K562 (cell line): Measurements from ENCODE around the gene P3H1. TPM values are rescaled to one million over a fixed set of nuclear protein-coding genes. Genes with fewer than 3 reads are reported as not detected.

Experiments
- ATF7 ChIP-seq: fragments of 450-650 bp; IDR thresholded peaks from 2 replicates; pipeline ENCODE4 v1.7.1; 2014; ENCODE audit warnings: mild to moderate bottlenecking, moderate library complexity
- BCOR ChIP-seq: fragments of 450-650 bp; IDR thresholded peaks from 2 replicates; pipeline ENCODE4 v1.6.1; 2016
- CHCHD3 ChIP-seq: fragments of 250-450 bp; sonication (Bioruptor Pico); IDR thresholded peaks from 2 replicates; pipeline ENCODE4 v2.1.2; 2022; ENCODE audit warnings: mild to moderate bottlenecking
- CSDE1 ChIP-seq, 2 experiments: fragments of 450-650 bp; IDR thresholded peaks; 2 replicates each; pipeline ENCODE4 v1.6.1; 2016; ENCODE audit warnings: mild to moderate bottlenecking in 1 of 2
- DMBX1 ChIP-seq: fragments of 250-450 bp; sonication (Bioruptor Pico); IDR thresholded peaks from 2 replicates; pipeline ENCODE4 v1.8.0; 2022; ENCODE audit warnings: inconsistent platforms, mild to moderate bottlenecking, moderate library complexity, borderline replicate concordance
- GATAD2A ChIP-seq: fragments of 450-650 bp; IDR thresholded peaks from 2 replicates; pipeline ENCODE4 v1.6.1; 2017
- HINFP ChIP-seq: fragments of 450-650 bp; conservative IDR thresholded peaks from 2 replicates; pipeline ENCODE4 v1.6.1; 2016; ENCODE audit warnings: missing genetic modification characterization, low read depth, mild to moderate bottlenecking, control low read depth, missing compliant biosample characterization
- HNRNPLL ChIP-seq: fragments of 200-400 bp; formaldehyde crosslinking; IDR thresholded peaks from 2 replicates; pipeline ENCODE4 v1.6.1; 2017; ENCODE audit warnings: low read length, low read depth, mild to moderate bottlenecking; ENCODE audit not compliant: poor library complexity, severe bottlenecking
- L3MBTL2 ChIP-seq: fragments of 450-650 bp; IDR thresholded peaks from 2 replicates; pipeline ENCODE4 v1.6.1; 2016; ENCODE audit warnings: mild to moderate bottlenecking, moderate library complexity
- MTF1 ChIP-seq: fragments of 250-450 bp; sonication (Bioruptor Pico); IDR thresholded peaks from 2 replicates; pipeline ENCODE4 v1.9.0; 2021; ENCODE audit warnings: moderate library complexity, mild to moderate bottlenecking, inconsistent platforms, borderline replicate concordance
- PHF20 ChIP-seq: fragments of 450-650 bp; IDR thresholded peaks from 2 replicates; pipeline ENCODE4 v1.6.1; 2018; ENCODE audit not compliant: partially characterized antibody
- PKNOX1 ChIP-seq: fragments of 450-650 bp; IDR thresholded peaks from 2 replicates; pipeline ENCODE4 v1.6.1; 2016
- PML ChIP-seq: IDR thresholded peaks from 2 replicates; pipeline ENCODE4 v1.6.1; 2012; ENCODE audit warnings: low read length, inconsistent platforms
- POLR2AphosphoS5 ChIP-seq: IDR thresholded peaks from 2 replicates; pipeline ENCODE4 v1.6.1; 2011; ENCODE audit warnings: mild to moderate bottlenecking, low read depth, low read length, moderate library complexity; ENCODE audit not compliant: control insufficient read depth, insufficient read depth
- POLR2H ChIP-seq: IDR thresholded peaks from 2 replicates; pipeline ENCODE4 v1.6.1; 2016; ENCODE audit warnings: missing genetic modification characterization, low read depth, mild to moderate bottlenecking, control low read depth, missing compliant biosample characterization, moderate library complexity
- PURB ChIP-seq: sonication (generic); formaldehyde crosslinking; IDR thresholded peaks from 2 replicates; pipeline ENCODE4 v1.9.0; 2021; ENCODE audit warnings: low read depth, mild to moderate bottlenecking, missing genetic modification reagents
- RNF2 ChIP-seq: sonication (generic); IDR thresholded peaks from 2 replicates; pipeline ENCODE4 v1.6.1; 2016
- SMARCB1 ChIP-seq: IDR thresholded peaks from 2 replicates; pipeline ENCODE4 v1.6.1; 2011; ENCODE audit warnings: improper control_type of control experiment, low read depth; ENCODE audit not compliant: insufficient read length
- SREBF1 ChIP-seq: fragments of 150-350 bp; IDR thresholded peaks from 2 replicates; pipeline ENCODE4 v1.6.1; 2014; ENCODE audit warnings: antibody characterized with exemption, low read depth, low read length, borderline replicate concordance
- TAF7 ChIP-seq: fragments of 450-650 bp; IDR thresholded peaks from 2 replicates; pipeline ENCODE4 v1.6.1; 2016; ENCODE audit warnings: missing genetic modification characterization, missing compliant biosample characterization
- TBL1XR1 ChIP-seq, 2 experiments: IDR thresholded peaks; 2 replicates each; pipeline ENCODE4 v1.6.1; 2012; ENCODE audit warnings: improper control_type of control experiment in 2 of 2, low read length in 2 of 2, mild to moderate bottlenecking in 1 of 2
- THRAP3 ChIP-seq: fragments of 450-650 bp; IDR thresholded peaks from 2 replicates; pipeline ENCODE4 v1.6.1; 2016; ENCODE audit warnings: mild to moderate bottlenecking, inconsistent platforms, borderline replicate concordance
- YY1 ChIP-seq, 3 experiments: IDR thresholded peaks; 2 replicates each; pipeline ENCODE4 v1.6.1; 2011; ENCODE audit warnings: low read length in 2 of 3, mild to moderate bottlenecking in 2 of 3, moderate library complexity in 2 of 3, borderline replicate concordance in 1 of 3, control low read depth in 1 of 3, low read depth in 1 of 3; ENCODE audit not compliant: insufficient read depth in 3 of 3, insufficient replicate concordance in 2 of 3, control insufficient read depth in 1 of 3, insufficient read length in 1 of 3; ENCODE audit errors: extremely low read depth in 1 of 3
- ZNF143 ChIP-seq: sonication (generic); formaldehyde crosslinking; IDR thresholded peaks from 2 replicates; pipeline ENCODE4 v1.9.0; 2022; ENCODE audit warnings: mild to moderate bottlenecking, missing genetic modification reagents
- ZNF644 ChIP-seq: fragments of 200-800 bp; sonication (Bioruptor generic); IDR thresholded peaks from 2 replicates; pipeline ENCODE4 v1.6.1; 2016; ENCODE audit warnings: low read depth, missing genetic modification characterization, missing compliant biosample characterization
- polyA plus RNA-seq, 8 experiments: library from polyadenylated mRNA; depleted of rRNA in 4 of 8; stranded (reverse) in 5 of 8; unstranded in 3 of 8; fragments of >200 nt; fragmentation: Nextera tagmentation in 2 of 8; fragmentation: Illumina TruSeq in 1 of 8; extraction: Ambion mirVana in 2 of 8; extraction: Trizol in 1 of 8; gene quantifications; 2 replicates each; pipeline versions ENCODE4 v1.2.1 to v1.2.3, GENCODE V29; 2011 to 2014; ENCODE audit warnings: inconsistent platforms in 1 of 8, missing spikeins in 1 of 8
- total RNA-seq, 7 experiments: library from RNA; depleted of rRNA in 6 of 7; stranded (reverse); fragments of >200 nt in 6 of 7; fragmentation: Illumina TruSeq in 2 of 7; extraction: Trizol in 2 of 7; gene quantifications; 2 replicates each; pipeline versions ENCODE4 v1.2.1 to v1.2.3, GENCODE V29; 2011 to 2021; ENCODE audit warnings: low replicate concordance in 1 of 7
- TF ChIP-seq, protein P1 (sequence below): sonication (generic); formaldehyde crosslinking; IDR thresholded peaks from 2 replicates; pipeline ENCODE4 v1.8.0; 2022; ENCODE audit warnings: mild to moderate bottlenecking, missing genetic modification reagents

Gene P3H1
- total and polyA plus RNA-seq, 9 of the 15 experiments (the other 6 are each of a cell fraction or from before 2014, with no cell fraction given), result 1.7 to 81.7 (median 45.7) TPM

DNA sequence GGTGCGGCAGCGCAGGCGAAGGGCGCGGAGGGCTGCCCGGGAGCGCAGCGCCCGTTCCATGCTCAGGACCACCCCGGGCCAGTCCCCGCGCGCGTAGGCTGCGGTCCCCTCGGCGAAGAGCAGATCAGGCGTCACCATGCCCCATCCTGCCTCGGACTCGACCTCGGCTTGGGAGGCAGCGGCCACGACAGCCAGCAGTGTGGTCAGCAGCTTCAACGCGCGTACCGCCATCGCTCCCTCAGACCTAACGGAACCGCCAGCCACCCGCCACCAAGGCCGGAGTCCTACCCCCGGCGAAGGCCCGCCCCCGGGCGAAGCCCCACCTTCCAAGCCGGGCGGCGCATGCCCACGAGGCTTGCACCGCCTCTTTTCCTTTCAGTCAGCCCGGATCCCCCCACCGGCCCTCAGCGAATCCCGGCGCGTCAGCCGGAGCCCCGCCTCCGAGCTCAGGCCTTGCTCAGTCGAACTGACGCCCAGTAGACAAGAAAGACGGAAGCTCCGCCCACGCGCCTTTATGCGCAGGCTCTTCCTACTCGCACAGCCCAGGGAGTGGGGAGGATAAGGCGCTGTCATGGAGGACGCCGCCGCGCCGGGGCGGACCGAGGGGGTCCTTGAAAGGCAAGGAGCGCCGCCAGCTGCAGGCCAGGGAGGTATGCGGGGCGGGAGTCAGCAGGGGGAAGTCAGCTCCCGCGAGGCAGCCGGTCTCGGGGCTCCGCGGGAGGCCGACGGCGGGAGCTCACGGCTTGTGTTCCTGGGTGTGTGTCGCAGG lies at the start of gene P3H1, which contains the start of gene C1orf50 (continued):
- TF ChIP-seq L3MBTL2, result peak; percentile 54
- TF ChIP-seq TBL1XR1 (IDR thresholded peaks at IDR 0.05; ENCODE audit: low read length in 2 of 2), result 0 out of 4 replicates have a peak, but pooled peaks of 1 of the 2 experiments have one; percentile 31
- TF ChIP-seq ZNF143 (CRISPR knock-in tag), result 0 out of 2 replicates have a peak, but pooled peaks have one; percentile 21
- no peak for TF ChIP-seq SMARCB1
- peak; percentile 90 for TF ChIP-seq PKNOX1
- 0 out of 2 replicates have a peak, but pooled peaks have one; percentile 18 for TF ChIP-seq BCOR
- peak; percentile 49 to 84 (median 74) for TF ChIP-seq YY1 (IDR thresholded peaks at IDR 0.05; ENCODE audit: borderline replicate concordance in 1 of 3, control insufficient read depth in 1 of 3, extremely low read depth in 1 of 3, insufficient read depth in 3 of 3, insufficient read length in 1 of 3, insufficient replicate concordance in 2 of 3, low read depth in 1 of 3, low read length in 2 of 3)
- no peak for TF ChIP-seq MTF1 (CRISPR knock-in tag)
- peak; percentile 87 for TF ChIP-seq PML
- no peak for TF ChIP-seq PURB (CRISPR knock-in tag)
- TF ChIP-seq POLR2AphosphoS5, result peak; percentile 90
- peak; percentile 93; the same call in 1 of the 2 replicates for TF ChIP-seq CHCHD3 (CRISPR knock-in tag)
- TF ChIP-seq SREBF1, result no peak
- no peak for TF ChIP-seq HINFP
- TF ChIP-seq PHF20, result peak; percentile 49
- peak; percentile 61 for TF ChIP-seq POLR2H (tag)
- 0 out of 2 replicates have a peak, but pooled peaks have one; percentile 27 for TF ChIP-seq DMBX1 (CRISPR knock-in tag)
- peak; percentile 63 for TF ChIP-seq TAF7 (tag)
- peak; percentile 82 for TF ChIP-seq HNRNPLL
- TF ChIP-seq, protein P1, sequence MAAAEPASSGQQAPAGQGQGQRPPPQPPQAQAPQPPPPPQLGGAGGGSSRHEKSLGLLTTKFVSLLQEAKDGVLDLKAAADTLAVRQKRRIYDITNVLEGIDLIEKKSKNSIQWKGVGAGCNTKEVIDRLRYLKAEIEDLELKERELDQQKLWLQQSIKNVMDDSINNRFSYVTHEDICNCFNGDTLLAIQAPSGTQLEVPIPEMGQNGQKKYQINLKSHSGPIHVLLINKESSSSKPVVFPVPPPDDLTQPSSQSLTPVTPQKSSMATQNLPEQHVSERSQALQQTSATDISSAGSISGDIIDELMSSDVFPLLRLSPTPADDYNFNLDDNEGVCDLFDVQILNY (CRISPR knock-in tag), result no peak
- TF ChIP-seq ATF7, result peak; percentile 75; the same call in 1 of the 2 replicates
- no peak; a peak in 1 of 4 replicates for TF ChIP-seq CSDE1 (IDR thresholded peaks at IDR 0.05)
- TF ChIP-seq RNF2, result no peak
- no peak for TF ChIP-seq GATAD2A
- no peak for TF ChIP-seq THRAP3
- no peak for TF ChIP-seq ZNF644
